NK-92 (cell line): ENCODE results near the gene ZNF784.

Experiments used
- DNase-seq: peaks from one replicate; lab custom pipeline; 2025; ENCODE audit not compliant: unreplicated experiment; lab: John Stamatoyannopoulos, UW

ZNF784 gene

GRCh38 chr19:55656988-55657747, 32.8 kb upstream of the ZNF784 start:
- no peak for DNase-seq

GRCh38 chr19:55656552-55656951, 32.2 kb upstream of the ZNF784 start:
- no peak for DNase-seq

- DNase-seq = no peak
Observed at GRCh38 chr19:55655648-55656040, 31.3 kb upstream of the ZNF784 start.

GRCh38 chr19:55654868-55655647, 30.7 kb upstream of the ZNF784 start, which contains the start of gene U2AF2:
Gene U2AF2, plus strand, starts transcription at chr19:55655035. Its CDS starts 70 bp downstream, at chr19:55655105.
- peak; percentile 78 for DNase-seq

GRCh38 chr19:55654323-55654867, 30.0 kb upstream of the ZNF784 start:
- peak; percentile 96 for DNase-seq

GRCh38 chr19:55653651-55654322, 29.4 kb upstream of the ZNF784 start:
- peak; percentile 97 for DNase-seq

GRCh38 chr19:55652311-55653128, 28.2 kb upstream of the ZNF784 start:
- no peak for DNase-seq

- DNase-seq = no peak
Observed at GRCh38 chr19:55651236-55651635, 26.9 kb upstream of the ZNF784 start.

GRCh38 chr19:55650602-55651230, 26.4 kb upstream of the ZNF784 start:
- no peak for DNase-seq

DNA sequence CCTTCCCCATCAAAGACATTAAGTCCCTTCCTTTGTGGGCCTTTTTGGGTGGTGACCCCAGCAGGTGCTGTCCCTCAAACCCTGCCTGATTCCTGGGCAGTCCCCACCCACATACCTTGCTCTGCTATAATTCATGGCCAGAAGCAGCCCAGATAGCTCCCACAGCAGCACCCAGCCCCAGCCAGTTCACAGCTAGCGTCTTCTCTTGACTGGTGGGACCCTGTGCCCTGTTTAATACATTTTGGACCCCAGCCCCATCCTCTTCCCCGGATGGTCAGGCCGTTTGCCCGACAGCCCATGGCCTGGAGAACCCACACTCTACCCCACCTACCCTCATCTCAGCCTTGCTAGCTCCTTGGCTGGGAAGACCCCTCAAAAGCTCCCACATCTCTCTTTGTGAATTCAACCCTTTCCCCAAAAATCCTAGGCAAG, 25.8 kb upstream of the ZNF784 start:
- no peak for DNase-seq

DNA sequence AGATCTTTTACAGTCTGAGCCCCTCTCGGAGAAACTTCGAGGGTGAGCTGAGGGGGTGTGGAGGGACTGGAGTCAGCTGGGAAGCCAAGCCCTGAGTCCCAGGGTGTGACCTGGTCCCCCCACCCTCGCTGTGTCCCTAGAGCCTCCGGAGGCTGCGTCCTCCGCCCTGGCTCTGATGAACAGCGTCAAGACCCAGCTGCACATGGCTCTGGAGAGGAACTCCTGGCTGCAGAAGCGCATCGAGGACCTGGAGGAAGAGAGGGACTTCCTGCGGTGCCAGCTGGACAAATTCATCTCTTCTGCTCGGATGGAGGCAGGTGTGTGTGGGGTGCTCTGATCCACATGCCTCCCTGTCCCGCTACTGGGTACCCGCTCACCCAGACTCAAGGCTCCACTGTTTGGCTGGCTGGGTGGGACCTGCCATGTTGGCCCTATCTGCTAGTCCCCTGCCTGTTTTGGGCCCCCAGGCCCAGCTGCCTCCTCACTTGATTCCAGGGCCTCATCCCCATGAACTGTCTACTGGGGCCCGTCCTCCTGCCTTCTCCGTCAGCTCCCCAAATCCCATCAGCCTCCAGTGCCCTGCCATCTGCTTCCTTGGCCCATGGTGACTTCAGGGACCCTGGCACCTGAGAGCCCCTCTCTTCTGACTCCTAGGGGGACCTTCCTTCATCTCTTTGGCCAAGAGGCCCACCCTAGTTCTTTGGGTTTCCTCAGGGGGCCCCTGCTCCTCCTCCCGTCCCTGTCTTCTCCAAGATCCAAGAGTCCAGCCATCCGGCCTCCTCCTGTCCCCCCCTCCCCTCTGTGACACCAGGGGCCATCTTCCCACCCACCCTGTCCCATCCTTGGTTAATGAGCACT, 25.1 kb upstream of the ZNF784 start:
- DNase-seq = no peak

DNA sequence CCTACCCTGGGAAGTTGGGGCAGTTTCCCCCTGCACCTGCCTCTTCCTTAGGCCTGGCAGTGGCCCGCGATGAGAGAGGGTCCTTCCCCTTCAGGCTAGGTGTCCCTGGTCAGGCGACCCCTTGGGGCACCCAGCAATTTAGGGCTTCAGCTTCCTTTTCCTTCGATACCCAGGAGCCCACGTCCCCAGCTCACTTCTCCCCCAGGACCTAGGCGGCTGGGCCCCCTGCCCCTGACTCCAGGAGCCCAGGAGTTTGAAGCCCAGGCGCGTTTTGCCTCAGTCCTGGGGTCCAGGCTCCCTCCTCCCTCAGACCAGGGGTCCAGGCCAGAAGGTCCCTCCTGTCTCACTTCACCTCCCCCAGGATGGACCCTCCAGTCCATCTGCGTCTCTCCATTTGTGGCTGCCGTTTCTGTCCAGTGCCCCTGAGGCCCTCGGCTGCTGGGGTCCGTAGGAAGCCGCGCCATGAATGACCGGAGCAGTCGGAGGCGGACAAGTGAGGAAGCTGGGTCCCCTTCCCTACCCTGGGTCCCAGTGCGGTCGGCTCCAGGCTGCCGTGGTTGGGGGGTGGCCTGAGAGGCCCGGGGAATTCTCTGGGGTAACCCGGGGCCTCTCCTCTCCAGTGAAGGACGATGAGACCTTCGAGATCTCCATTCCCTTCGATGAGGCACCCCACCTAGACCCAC, 24.4 kb upstream of the ZNF784 start:
- no peak for DNase-seq

GRCh38 chr19:55647732-55648584, 23.6 kb upstream of the ZNF784 start, which contains the start of gene CCDC106:
Gene CCDC106, plus strand, starts transcription at chr19:55648212. Its CDS starts 835 bp downstream, at chr19:55649047.
- no peak for DNase-seq

DNA sequence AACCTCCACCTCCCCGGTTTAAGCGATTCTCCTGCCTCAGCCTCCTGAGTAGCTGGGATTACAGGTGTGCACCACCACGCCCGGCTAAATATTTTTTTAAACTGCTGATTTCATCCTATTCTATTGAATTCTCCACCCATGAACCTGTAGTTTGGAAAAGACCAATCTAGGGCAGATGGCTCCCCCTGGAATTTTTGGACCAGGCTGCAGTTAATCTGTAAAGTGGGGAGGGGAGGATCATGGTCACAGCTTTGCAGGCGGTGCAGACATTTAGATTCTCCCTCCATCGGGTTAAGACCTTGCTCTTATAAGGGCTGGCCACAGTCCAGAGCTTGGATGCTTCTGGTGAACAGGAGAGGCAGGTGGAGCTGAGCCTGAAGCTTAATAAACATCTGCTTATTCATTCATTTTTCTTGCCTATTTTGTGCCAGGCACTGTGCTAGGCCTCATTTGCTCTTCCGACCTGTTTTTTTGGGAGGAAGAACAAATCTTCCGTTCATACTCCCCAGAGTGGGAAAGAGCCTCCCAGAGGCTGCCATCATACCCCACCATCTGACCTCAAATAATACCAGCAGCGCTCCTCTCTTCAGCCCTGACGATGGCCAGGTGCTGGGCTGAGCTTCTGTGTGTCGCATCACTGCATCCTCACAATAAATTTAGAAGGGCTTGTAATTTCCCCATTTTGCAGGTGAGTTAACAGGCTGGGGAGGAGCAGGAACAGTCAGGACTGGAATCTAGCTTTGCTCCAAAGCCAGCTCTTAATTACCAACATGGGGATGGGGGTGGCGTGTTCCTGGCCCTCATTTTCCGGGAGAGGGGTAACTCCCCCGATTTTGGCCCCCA, 22.7 kb upstream of the ZNF784 start:
- DNase-seq = no peak

DNA sequence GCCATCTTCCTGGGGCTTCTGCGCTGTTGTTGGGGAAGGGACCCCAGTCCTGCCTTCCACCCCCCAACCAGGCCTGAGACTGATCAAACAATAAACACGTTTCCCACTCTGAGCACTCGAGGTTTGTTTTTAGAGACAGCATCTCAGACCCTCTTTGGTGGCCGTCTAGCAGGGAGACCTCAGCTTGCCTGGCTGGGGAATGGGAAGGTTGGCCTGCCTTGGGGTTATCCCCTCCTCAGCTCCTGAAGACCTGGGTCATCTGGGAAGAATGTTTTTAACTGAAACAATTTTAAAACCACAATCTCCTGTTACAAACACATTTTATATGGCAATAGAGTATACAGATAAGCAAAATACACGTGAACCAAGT, 21.1 kb upstream of the ZNF784 start:
- no peak for DNase-seq

DNA sequence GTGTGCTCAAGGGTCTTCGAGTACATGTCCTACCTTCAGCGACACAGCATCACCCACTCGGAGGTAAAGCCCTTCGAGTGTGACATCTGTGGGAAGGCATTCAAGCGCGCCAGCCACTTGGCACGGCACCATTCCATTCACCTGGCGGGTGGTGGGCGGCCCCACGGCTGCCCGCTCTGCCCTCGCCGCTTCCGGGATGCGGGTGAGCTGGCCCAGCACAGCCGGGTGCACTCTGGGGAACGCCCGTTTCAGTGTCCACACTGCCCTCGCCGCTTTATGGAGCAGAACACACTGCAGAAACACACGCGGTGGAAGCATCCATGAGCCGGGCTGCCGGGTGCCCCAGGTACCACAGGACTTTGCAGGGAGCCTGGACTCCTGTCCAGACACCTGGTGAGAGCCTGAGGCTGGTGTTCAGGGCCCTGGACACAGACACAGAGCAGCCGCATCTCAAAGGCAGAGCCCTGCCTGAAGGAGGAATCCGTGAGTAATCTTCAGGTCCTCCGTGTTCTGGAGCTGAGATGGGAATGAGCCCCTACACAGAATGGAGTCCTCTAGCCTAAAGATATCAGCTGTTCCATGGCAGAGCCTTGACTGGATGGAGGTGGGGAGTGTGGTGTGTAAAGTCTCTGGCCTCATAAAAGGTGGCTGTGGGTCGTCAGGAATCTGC, 20.6 kb upstream of the ZNF784 start:
- DNase-seq = no peak
